GM23338 (cell line): ENCODE results near the gene AANAT.

Source experiments
- CREB1 ChIP-seq: fragments of 250-450 bp; sonication (Bioruptor Pico); IDR thresholded peaks from 2 replicates; pipeline ENCODE4 v1.5.0; 2020; ENCODE audit warnings: low read depth, mild to moderate bottlenecking, moderate library complexity
- CTCF ChIP-seq, 2 experiments: fragments of 200-600 bp in 1 of 2; sonication (generic) in 1 of 2; conservative IDR thresholded peaks; 2 replicates each; pipeline versions ENCODE4 v1.5.1 to v1.6.1; 2016 to 2017; ENCODE audit warnings: antibody characterized with exemption in 2 of 2, low read depth in 2 of 2, mild to moderate bottlenecking in 2 of 2, moderate library complexity in 1 of 2
- EZH2 ChIP-seq: fragments of 200-600 bp; sonication (generic); IDR thresholded peaks from one replicate; pipeline ENCODE4 v1.8.0; 2017; ENCODE audit warnings: antibody characterized with exemption, mild to moderate bottlenecking, low read depth; ENCODE audit not compliant: unreplicated experiment
- EZH2phosphoT487 ChIP-seq: fragments of 200-600 bp; sonication (generic); IDR thresholded peaks from one replicate; pipeline ENCODE4 v1.8.1; 2018; ENCODE audit warnings: antibody characterized with exemption; ENCODE audit not compliant: unreplicated experiment
- JUNB ChIP-seq: IDR thresholded peaks from one replicate; pipeline ENCODE4 v1.6.1; 2016; ENCODE audit warnings: antibody characterized with exemption; ENCODE audit not compliant: unreplicated experiment
- POLR2AphosphoS5 ChIP-seq: IDR thresholded peaks from 2 replicates; pipeline ENCODE4 v1.6.1; 2016; ENCODE audit warnings: antibody characterized with exemption, low read depth
- REST ChIP-seq: IDR thresholded peaks from one replicate; pipeline ENCODE4 v1.6.1; 2018; ENCODE audit warnings: antibody characterized with exemption; ENCODE audit not compliant: unreplicated experiment
- STAT1 ChIP-seq: IDR thresholded peaks from one replicate; pipeline ENCODE4 v1.6.1; 2016; ENCODE audit warnings: antibody characterized with exemption; ENCODE audit not compliant: unreplicated experiment

- TF ChIP-seq CTCF (conservative IDR thresholded peaks at IDR 0.05; ENCODE audit: low read depth in 2 of 2): no peak
- no peak for TF ChIP-seq REST
- no peak for TF ChIP-seq POLR2AphosphoS5
- TF ChIP-seq EZH2: no peak
- TF ChIP-seq EZH2phosphoT487: no peak
- TF ChIP-seq JUNB: no peak
- no peak for TF ChIP-seq CREB1 (CRISPR knock-in tag)
- no peak for TF ChIP-seq STAT1
Observed at GRCh38 chr17:76419576-76420260, 47.7 kb upstream of the AANAT start.
